Hepatic stellate cell (primary cell): ENCODE measurements around the gene JPH4.
"Not testable (repeated sequence)": the region's sequence is repeated elsewhere in the genome, so short reads cannot be mapped to it uniquely, and the experiment has no call there.

ENCODE experiments used
- DNase-seq: peaks from one replicate; pipeline ENCODE4 v3.0.0; 2011; ENCODE audit warnings: low spot score

Gene JPH4

DNA sequence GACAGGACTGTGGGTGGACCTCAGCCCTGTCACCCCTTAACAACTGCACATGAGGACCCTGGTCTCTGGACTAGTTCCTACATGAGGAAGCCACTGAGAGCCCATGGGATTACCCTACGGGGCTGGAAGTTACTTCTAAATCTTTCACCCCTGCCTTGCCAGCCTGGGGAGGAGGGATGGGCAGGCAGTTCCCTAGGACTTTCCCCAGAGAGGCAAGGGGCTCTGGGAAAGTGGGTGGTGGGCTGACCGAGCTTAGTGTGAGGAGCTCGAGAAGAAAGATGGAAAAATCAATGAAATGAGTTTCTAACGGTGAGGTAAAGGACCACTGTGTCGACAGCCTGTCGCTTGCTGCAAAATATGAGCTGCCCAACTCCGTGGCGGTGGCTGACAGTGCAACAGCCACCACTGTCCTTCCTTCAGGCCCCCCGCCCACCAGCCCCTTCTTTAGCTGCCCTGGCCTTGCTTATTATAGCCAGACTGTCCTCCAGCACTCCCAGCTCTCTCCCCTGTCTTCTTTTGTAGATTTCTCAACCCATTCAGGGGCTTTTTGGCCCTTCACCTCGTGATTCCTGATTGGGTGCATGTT lies 32.0 kb downstream of the JPH4 start:
- no peak for DNase-seq

DNA sequence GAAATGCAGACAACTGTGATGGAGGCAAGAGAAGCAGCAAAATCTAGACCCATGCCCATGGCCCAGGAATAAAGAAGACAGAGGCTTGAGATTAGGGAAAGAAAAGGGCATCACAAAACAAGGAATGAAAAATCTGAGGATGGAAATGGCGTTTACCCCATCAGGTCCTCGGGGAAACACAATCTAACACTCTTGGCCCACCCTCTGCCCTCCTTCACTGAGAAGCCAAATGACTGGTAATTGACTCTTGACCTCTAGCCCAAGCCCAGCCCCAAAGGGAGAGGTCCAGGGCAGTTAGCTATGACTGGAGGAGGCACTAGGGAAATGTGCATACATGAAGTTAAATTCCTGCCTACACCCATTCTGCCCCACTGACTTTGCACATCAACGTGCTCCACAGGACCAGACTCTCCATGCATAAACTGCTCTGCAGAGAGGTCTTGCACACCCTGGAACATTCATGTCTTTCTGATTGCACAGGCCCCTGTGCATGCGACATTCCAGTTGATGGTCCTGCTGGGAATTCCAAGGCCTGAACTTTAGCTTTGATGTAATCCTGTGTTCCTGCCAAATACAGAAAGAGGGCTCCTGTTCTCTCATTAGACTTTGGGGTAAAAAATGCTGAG lies 32.7 kb downstream of the JPH4 start:
- no peak for DNase-seq

DNA sequence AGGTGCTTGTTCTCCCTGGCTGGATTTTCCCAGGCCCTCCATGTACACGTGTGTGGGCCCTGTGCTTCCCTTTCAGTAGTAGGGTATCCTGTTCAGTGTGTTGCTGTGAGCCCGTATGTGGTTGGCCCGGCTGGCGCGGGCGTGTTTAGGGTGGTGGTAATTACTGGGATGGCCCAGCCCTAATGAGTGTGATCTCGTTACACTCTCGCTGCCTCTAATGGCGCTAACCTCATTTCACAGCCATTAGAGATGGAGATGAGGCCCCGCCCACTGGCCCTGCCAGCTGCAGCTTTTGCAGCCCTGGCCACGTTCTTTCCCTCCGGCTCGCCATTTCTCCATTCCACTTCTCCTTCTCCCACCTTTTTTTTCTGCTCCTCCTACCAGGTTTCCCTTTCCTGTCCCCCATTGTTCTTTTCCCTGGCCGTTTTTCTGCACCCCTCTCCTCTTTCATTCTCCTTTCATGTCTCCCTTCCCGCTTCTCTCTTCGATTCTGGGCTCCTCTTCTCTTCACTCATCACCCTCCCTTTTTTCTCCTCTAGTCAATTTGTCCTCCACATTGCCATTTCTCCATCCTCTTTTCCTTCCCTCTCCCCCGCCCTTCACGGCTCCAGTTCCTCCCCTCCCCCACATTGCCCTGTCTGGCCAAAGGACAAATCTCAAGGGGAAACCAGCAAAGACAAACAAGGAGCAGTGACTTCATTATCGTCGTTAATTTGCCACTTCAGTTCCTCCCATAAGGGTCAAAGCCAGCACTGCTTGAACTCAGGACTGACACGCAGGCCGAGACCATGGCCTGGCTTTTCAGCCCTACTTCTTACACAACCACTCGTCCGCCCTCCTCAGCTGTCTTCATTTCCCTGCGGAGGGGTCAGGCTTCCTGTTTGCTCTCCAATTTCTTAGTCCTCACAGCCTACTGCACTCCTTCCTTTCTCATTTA lies 33.8 kb downstream of the JPH4 start:
- DNase-seq = no peak

DNA sequence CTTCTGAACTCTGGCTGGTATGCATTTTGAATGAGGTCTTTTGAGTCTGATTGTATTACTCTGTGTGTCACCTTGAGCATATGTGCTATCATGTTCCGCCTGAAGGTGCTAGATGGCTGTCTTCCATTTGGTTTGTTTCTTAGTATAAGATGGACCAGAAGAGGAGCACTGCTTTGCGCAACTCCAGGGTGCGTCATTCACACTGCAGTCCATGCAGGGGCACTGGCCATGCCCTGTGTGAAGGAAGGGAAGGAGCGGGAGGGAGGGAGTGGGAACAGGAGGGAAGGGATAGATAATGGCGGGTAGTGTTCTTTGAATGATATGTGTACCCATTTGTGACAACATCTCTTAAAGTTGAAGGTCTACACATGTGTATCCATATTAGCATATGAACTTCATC lies 35.2 kb downstream of the JPH4 start:
- no peak for DNase-seq

DNA sequence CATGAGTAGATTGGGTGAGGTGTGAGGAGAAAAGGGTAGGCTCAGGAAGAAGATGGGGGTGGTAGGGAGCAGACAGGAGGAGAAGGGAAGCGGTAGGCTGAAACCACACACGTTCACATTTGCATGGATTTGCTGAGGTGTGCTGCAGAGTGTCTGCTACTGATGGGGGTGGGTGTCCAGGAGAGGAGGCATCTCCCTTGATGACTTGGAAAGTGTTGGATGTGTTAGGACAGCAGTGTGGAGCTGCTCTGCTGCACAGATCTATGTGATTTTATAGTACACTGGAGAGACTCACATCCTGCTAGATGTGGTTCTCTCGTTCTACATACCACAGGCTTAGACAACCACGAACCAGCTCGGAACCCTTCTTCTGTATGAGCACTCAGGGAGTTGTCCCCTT lies 36.3 kb downstream of the JPH4 start:
- no peak for DNase-seq

DNA sequence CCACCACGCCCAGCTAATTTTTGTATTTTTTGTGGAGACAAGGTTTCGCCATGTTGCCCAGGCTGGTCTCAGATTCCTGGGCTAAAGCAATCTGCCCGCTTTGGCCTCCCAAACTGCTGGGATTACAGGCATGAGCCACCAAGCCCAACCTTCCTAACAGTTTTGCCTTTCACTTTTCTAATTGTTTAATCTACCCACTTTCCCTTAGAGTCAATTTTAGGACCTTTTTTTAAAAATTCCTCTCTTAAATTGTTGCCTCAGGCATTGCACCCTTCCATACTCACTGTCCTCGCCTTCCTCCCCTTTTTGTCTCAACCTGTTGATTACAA lies 38.5 kb downstream of the JPH4 start:
- no peak for DNase-seq

DNA sequence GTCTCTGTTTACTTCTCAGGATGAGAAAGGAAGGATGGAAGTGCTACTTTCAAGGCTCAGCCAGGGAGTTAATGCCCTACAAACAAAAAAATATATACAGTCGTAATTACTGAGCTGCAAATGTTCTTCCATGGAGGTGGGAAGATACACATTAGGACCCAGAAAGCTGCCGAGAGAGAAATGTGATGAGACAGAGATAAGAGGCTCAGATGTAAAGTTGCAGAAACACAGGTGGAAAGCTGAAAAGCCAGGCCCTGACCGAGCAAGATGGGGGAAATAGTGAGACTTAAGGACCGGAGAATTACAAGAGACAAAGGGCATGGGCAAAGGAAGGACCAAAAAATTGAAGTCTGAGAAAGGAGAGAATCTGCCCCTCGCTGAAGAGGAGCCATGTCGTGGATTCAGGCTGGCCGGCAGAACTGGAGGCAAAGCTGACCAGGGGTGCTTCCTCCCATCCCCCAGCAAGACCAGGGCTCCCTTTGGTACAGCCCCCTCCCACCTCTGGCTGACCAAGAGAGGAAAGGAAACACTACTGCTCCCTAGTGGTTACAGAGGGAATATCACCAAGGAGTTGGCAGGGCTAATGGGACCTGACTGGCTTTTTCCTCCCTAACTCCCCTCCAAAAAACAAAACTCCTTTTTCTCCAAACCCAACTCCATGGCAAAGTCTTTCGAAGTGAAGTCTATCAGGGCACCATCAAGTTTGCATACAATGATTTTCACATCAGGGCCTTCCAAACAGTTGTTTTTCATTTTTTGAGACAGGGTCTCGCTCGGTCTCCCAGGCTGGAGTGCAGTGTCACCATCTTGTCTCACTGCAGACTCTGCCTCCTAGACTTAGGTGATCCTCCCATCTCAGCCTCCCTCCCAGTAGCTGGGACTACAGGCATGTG lies 39.1 kb downstream of the JPH4 start:
- DNase-seq = peak; percentile 67

DNA sequence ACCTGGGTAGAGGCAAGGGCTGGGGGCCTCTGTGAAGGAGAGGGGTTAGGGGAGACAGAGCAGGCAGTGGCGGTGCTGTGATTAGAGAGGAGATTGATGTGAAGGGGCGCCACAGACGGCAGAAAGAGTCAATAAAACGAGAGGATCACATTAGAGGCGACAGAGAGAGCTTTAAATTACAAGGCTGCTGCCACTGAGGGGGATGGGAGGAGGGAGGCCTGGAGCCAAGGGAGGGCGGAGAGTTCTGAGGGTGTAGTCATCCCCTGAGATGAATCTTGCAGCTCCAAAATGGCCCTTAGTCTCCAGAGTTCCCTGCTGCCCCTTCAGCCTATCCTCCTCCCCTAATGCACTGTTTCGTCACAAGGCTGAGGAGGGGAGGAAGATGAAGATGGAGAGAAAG lies 39.8 kb downstream of the JPH4 start:
- peak; percentile 37 for DNase-seq

DNA sequence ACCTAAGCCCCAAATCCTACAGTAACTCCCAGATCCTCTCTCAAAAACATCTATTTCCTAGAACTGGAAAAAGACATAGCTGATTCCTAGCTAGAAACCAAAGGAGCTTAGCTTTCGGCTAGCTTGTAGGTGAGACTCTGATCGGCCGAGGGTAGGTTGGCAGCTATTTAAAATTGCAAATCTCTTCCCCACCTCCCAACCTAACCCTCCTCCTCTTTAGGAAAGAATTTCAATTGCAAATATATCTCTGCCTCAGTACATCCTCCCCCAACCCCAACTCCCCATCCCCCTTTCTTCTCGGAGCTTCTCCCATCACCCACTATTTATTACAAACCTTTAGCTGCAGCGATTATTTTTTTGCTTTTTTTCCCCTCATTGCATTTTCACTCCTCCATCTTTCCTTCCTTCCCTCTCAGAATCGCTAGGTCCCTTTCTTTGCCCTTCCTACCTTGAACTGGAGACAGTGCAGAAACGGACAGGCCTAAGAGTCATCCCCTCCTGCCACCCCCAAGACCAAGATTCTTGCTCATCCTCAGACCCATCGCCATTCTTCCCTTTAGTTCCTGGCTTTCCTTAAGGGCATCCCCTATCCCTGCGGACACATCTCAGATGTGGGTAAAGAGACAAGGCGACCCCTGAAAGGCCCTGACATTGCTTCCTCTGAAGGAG lies 40.4 kb downstream of the JPH4 start:
- DNase-seq = no peak

DNA sequence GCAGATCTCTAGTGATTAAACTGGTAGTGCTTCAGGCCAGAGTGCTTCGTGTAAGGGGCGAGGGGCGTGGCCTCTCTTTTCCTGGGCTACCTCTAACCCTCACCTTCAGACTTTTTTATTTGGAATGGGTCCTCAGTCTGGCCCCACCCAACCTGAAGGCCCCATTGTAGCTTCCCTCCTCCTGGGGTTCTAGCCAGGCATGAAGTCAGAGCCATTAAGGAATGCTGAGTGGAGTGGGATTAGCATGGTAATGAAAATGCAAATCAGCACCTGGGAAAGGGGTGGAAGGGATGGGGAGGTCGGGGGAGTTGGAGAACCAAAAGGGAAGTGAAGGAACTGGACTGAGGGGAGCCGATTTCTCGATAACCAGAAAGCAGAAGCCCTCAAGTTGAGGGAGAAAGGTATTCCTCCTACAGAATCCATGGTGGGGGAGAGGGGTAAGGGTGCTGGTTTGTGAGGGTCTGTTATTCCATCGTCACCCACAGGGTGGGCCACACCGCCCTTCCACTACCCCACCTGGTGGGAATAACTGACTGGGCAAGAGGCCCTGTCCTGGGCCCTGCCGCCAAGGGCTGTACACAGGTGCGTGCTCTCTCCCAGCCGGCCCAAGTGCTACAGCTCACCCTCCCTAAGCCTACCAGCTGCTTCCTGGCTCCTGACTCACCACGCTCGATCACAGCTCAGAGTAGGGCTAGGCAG lies 41.1 kb downstream of the JPH4 start:
- DNase-seq = no peak

DNA sequence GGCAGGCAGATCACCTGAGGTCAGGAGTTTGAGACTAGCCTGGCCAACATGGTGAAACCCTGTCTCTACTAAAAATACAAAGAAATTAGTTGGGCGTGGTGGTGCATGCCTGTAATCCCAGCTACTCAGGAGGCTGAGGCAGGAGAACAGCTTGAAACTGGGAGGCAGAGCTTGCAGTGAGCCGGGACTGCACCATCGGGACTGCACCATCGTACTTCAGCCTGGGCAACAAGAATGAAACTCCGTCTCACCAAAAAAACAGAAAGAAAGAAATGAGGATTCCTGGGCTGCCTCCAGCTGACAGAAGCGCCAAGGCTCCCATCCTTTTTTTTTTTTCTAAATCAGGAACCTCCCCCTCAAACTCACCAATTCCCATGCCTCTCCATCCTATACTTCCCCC lies 41.7 kb downstream of the JPH4 start:
- not testable (repeated sequence) for DNase-seq

DNA sequence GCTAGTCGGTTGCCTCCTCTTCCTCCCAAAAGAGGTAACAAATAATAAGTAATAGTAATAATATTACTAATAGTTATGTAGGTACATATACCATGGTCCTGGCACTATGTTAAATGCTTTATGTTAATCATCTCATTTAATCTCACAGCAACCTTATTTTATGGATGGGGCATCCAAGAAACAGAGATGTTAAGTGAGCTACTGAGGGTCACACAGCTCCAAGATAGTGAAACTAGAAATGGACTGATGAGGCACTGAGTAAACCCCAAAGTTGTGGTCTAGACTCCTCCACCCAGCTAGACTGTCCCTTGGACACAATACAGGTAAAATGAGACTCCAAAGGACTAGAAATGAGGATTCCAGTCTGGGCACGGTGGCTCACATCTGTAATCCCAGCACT lies 42.1 kb downstream of the JPH4 start:
- no peak for DNase-seq

DNA sequence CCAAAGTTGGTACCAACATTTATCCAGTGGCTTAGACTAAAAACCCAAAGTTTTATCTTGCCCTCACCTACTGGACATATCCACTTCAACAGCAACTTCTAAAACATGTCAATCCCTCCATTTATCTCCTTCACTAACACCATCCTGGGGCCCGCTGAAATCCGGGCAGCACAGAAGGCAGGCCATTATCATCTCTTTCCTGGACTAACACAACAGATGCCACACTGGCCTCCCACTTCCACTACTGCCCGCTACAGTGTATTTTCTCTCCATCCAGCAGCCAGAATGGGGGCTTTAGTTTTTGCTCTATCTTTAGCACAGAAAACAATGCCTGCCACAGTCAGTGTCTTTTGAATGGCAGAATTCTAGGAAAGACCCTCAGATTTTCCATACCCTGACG lies 42.6 kb downstream of the JPH4 start:
- DNase-seq = no peak

DNA sequence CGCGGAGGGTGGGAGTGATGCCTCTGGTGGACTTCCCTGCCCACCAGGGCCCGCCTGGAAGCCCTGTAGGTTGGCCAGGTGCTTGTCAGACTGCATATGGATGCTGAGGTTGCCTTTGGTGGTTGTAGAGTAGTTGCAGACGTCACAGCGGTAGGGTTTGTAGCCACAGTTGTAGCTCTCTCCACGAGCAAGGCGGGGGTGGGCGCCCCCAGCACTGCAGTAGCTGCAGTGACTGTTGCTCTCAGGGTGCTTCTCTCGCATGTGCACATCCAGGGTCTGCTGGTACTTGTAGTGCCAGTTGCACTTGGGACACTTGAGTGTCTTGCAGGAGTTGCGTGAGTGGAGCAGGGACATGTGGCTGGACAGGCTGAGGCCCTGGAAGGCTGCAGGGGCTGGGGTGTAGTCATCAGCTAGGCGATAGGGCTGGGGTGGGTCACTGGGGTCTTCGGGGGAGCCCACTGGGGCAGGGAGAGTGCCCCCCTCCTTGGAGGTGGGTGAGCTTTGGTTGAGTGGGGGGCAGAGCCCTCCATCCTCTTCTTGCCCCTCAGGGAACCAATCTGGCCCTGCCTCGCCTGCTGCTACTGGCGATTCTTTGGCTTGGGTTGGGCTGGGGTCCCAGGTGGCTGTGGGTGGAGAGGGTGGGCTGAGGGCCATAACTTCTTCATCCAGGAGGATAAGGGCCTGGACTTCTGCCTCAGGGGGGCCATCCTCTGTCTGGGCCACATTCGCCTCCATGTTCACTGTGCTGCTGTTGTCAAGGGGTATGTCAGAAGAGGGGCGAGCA lies 44.7 kb downstream of the JPH4 start:
- DNase-seq = no peak

DNA sequence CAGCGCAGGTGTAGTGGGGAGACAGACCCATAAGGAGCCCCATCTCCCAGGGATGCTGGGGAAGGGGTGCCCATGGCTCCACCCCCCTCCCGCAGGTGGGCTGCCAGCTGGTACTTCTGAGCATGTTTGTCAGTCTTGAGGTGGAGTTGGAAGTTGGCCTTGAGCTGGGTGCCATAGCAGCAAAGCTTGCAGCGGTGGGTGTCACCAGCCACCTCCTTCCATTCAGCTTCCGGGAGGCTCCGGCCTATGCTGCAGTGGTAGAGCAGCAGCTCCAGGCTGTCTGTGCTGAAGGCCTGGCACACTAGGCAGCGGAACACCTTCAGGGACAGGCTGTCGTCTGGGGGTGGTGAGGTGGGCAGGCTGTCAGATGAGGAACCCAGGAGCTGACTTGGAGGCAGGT lies 45.9 kb downstream of the JPH4 start:
- no peak for DNase-seq

DNA sequence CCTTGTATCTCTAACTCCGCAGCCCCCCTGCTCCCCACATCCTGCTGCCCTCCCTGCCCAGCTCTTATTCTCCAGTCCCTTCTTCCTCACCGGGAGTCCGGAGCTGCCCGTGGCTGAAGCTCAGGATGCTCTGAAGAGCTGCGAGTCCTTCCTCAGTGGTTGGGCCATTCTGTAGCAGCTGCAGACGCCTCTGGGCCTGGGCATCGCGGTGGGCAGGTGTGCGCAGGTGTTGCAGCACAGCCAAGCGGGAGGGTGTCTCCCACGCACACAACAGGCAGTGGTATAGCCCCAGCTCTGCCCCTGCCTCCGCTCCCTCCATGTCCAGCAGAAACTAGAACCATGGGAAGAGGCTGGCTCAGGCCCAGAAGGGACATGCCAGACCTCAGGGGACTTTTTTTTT lies 47.2 kb downstream of the JPH4 start:
- no peak for DNase-seq

DNA sequence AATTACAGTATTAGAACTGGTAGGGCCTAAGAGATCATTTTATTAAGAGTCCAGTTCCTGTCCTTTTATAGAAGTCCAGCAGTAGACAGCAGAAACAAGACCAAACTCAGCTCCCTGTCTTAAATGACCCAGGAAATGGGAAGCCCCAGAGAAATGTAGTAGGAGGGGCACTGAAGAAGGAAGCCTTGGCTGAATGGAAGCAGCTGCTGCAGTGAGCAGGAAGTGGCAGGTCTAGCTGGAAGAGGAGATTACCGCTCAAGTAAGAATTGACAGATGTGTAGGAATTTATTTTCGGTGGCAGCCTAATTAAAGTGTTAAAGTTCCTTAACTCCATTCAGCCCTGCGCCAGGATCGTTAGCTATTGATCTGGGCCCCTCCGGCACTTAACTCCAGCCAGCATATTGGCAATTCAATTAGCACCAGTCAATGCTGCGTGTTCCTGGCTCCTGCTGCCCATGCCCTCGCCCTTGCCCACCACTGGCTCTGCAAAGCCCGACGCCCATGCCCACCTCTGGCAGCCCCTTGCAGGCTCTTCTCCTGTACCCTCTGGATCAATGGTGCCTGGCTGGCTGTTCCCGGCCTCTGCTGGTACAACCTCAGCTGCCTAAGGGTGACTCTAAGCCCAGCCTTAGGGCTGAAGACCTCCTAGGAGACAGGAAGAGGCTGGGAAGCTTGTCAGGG lies 48.1 kb downstream of the JPH4 start:
- DNase-seq = no peak

DNA sequence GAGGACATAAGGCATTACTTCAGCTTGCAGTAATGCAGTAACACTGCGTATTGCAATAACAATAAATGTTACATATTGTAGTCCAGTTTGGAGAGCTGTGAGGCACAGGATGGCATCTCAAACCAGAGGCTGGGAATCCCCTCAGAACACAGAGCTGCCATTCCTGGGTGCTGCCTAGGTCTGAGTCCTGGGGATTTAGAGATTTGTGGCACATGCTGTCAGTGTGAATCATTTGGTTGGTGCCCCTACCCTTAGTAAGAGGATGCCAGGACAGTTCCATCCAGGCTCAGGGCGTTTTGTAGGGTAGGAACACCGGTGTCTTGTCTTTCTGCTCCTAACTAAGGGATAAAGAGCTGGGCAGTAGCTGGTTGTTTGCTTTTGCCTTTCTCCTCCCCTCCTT lies 49.6 kb downstream of the JPH4 start:
- no peak for DNase-seq

DNA sequence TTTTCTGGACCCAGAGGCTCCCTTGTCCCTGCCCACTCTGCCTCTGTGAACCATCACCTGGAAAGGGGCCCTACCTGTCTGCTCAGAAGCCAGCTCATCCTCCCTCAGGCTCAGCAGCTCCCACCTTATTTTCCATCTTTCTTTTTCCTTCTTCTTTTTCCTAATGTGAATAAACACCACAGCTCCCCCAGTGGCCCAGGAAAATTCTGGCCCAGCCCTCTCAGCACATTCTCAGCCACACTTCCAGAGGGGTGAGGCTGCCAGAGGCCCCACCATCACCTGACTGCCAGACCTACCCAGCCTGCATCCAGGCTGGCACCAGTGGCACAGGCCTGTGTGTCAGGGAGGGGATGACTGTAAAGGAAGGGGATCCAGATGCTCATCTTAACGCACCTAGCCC lies 50.0 kb downstream of the JPH4 start:
- peak; percentile 32 for DNase-seq

DNA sequence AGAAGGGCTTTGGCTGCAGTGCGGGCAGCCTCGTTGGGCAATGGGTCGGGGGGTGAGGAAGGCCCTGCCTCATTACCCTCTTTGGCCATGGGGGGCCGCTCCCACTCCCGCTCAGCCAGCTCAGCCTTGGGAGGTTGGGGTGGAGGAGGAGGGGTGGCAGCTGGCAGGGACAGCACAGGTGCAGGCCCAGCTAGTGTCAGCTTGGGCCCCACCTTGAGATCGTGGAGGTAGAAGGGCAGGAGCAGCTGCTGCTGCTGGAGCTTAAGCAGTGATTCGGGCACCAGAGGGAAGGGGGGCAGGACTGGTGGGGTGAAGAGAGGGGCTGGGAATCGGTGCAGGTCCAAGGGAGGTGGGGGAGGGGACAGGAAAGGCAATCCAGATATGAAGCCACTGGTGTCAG lies 53.0 kb downstream of the JPH4 start:
- no peak for DNase-seq
